Ovary (tissue), 3 donors: ENCODE measurements around the gene BARD1.

ENCODE experiments used
- CTCF ChIP-seq, 3 donors: fragments of 450-650 bp in 2 of 3; fragments of 200-600 bp in 1 of 3; IDR thresholded peaks; one replicate each; pipeline versions ENCODE4 v1.5.1 to v1.8.0; 2016 to 2022; ENCODE audit warnings: antibody characterized with exemption in 3 of 3, mild to moderate bottlenecking in 1 of 3
- EP300 ChIP-seq: sonication (generic); formaldehyde crosslinking; IDR thresholded peaks from one replicate; pipeline ENCODE4 v1.6.1; 2017; ENCODE audit warnings: antibody characterized with exemption
- donor health status: DM: no; HTN: no; CAD: no.

- no peak for TF ChIP-seq CTCF (IDR thresholded peaks at IDR 0.05)
- TF ChIP-seq EP300 = no peak
Measured at GRCh38 chr2:214676421-214677089, 132.9 kb downstream of the BARD1 start.
